Measurements from ENCODE around the gene VASP. TPM values are rescaled to one million over a fixed set of nuclear protein-coding genes. Genes with fewer than 3 reads are reported as not detected.

VASP gene
- total and polyA plus RNA-seq, 9 of the 15 experiments (the other 6 are each of a cell fraction or from before 2014, with no cell fraction given), result 16.7 to 261 (median 112) TPM

GRCh38 chr19:45467115-45467455, 40.2 kb upstream of the VASP start (continued):
- TF ChIP-seq PHF20 (IDR thresholded peaks at IDR 0.05; ENCODE audit: partially characterized antibody) (no peak), ZNF699 (CRISPR knock-in tag; IDR thresholded peaks at IDR 0.05; ENCODE audit: insufficient replicate concordance) (no peak), BRF1 (IDR thresholded peaks at IDR 0.05; ENCODE audit: borderline replicate concordance, extremely low read depth, insufficient read length) (no peak), MCM7 (IDR thresholded peaks at IDR 0.05) (no peak), ZBTB40 (IDR thresholded peaks at IDR 0.05) (peak; percentile 36; the same call in 1 of the 2 replicates), ZBTB40 (CRISPR knock-in tag; IDR thresholded peaks at IDR 0.05) (no peak), CTBP1 (IDR thresholded peaks at IDR 0.05; ENCODE audit: borderline replicate concordance) (0 out of 2 replicates have a peak, but pooled peaks have one; percentile 13), CTCF (IDR thresholded peaks at IDR 0.05 in 2 of 3, conservative IDR thresholded peaks at IDR 0.05 in 1 of 3; ENCODE audit: insufficient read depth in 2 of 3, low read depth in 1 of 3, low read length in 3 of 3) (peak in 1 of 3 experiments; percentile 25; a peak in 1 of 6 replicates), RBBP5 (IDR thresholded peaks at IDR 0.05; ENCODE audit: borderline replicate concordance, insufficient read depth, low read length, poor library complexity, severe bottlenecking) (no peak), TBP (optimal IDR thresholded peaks at IDR 0.05; ENCODE audit: low read depth, low read length) (no peak), ZNF143 (CRISPR knock-in tag; IDR thresholded peaks at IDR 0.05) (no peak), PRPF4 (IDR thresholded peaks at IDR 0.05; ENCODE audit: insufficient read depth, low read depth, low read length, poor library complexity, severe bottlenecking) (no peak), ZNF717 (CRISPR knock-in tag; IDR thresholded peaks at IDR 0.05) (no peak), MTA3 (IDR thresholded peaks at IDR 0.05; ENCODE audit: borderline replicate concordance) (no peak), STAT5B (CRISPR knock-in tag; IDR thresholded peaks at IDR 0.05) (no peak), ATF4 (CRISPR knock-in tag; IDR thresholded peaks at IDR 0.05) (no peak), POLR2AphosphoS5 (IDR thresholded peaks at IDR 0.05; ENCODE audit: control insufficient read depth, insufficient read depth, low read depth, low read length) (no peak), POLR2G (IDR thresholded peaks at IDR 0.05; ENCODE audit: low read depth, low read length) (no peak)

All from K562 (cell line).